ENCODE measurements around the gene DDX18.

The DDX18 gene

GRCh38 chr2:117835990-117836760 is 21.7 kb downstream of the DDX18 start:
- DNase-seq, result peak; percentile 61

DNA sequence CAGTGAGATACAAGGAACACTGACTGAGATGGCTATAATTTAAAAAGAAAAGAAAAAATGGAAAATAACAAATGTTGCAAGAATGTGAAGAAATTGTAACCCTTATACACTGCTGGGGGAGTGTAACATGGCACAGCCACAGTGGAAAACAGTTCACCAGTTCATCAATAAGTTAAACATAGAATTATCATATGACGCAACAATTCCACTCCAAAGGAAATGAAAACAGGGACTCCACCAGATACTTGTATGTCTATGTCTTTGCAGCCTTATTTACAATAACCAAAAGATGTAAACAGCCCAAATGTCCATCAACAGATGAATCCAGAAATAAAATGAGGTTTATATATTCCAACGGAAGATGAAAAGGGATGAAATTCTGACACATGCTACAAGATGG is 30.8 kb downstream of the DDX18 start:
- no peak for DNase-seq

GRCh38 chr2:117850015-117850414 is 35.5 kb downstream of the DDX18 start:
- DNase-seq, result no peak

DNA sequence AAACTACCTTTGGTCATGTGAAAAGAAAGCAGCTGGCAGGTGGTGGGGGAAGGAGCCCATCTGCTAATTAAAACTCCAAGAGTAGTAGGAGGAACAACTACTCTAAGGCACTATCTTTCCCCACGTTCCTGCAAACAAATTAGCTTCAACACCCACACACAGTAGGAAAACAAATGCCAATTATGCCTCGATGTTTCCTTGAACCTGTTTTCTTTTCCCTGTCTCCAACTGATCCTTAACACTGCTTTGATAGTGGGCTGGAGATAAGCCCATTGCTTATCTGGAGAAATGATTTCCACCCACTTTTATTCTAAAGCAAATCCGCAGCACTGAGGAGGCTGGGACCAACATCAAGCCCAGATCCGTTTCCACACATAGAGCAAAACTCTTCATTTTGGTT is 36.0 kb downstream of the DDX18 start:
- no peak for DNase-seq

GRCh38 chr2:117851969-117852368 is 37.5 kb downstream of the DDX18 start:
- DNase-seq, result no peak

GRCh38 chr2:117853316-117853715 is 38.8 kb downstream of the DDX18 start:
- no peak for DNase-seq

- no peak for DNase-seq
Measured at GRCh38 chr2:117853873-117854272, 39.4 kb downstream of the DDX18 start.

DNA sequence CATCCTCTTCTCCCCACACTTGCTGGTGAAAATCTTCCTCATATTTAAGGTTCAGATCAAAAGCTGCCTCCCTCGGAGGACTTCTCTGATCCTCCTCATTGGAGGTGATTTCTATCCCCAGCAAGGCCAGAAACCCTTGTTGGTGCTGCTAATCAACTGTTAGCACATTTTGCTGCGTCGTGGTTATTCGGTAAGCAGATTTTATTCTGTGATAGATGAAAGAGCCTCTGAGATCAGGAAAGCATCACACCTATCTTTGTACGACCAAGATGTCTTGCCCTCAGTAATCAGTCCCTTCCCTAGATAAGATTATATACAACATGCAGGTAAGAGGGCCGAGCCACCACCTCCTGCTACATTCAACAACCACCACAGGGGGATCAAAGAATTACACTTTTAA is 40.1 kb downstream of the DDX18 start:
- DNase-seq, result no peak

GRCh38 chr2:117855886-117856285 is 41.4 kb downstream of the DDX18 start:
- no peak for DNase-seq

DNA sequence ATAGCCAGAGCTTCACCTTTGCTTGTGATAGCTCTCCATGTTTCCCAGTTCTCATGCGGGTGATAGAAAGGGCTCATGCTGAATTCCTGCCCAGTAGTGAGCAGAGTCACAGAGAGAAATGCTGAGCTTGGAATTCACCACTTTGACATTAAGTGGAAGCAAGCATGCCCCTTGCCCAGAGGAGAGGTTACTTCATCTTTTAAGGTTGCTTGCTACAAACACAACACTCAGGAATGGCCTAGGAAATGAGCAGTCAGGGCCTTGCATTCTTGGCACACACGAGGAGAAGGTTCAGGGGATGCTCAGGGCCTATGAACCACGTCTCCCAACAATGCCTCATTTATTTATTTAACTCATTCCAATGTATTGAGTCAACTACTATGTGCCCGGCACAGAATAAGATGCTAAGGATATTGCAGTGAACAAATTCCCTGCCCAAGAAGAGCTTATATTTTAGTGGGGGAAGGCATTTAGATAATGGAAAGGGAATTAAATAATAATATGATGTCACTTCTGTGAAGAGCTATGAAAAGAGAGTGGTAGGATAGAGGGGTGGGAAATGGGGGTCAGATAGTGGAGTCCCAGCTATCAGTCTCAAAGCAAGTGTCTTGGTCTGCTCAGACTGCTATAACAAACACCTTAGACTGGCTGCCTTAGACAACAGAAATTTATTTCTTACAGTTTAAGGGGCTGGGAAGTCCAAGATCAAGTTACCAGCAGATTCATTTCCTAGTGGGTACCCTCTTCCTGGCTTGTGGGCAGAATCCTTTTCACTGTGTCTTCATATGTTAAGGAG is 42.1 kb downstream of the DDX18 start:
- DNase-seq, result no peak

- DNase-seq, result no peak
Measured at GRCh38 chr2:117858336-117858735, 43.8 kb downstream of the DDX18 start.

DNA sequence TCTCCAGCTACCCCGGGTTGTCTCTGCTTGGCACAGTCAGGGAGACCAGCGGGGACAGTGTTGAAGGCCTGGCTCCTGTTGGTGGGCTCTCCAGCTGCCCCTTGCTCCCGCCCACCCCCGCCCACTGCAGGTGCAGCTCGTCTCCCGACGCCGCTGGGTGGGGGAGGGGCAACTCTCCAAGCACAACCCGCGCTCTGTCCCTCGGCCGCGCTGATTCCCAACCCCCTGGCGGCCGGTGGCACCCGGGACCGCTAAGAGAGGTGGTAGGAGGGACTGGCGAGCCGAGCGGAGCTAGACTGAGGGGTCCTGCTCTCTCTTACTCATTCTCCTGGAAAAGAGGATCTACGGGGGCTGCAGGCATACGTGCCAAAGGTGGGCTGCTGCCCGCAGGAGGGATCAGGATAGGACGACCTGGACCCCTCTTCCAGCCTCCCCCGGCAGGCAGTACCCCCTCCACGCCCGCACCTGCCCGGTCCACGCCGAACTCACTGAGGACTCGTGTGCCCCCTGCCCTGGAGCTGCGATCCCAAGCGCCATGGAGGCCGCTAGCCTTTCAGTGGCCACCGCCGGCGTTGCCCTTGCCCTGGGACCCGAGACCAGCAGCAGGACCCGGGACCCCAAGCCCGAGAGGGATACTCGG is 44.5 kb downstream of the DDX18 start:
- DNase-seq, result no peak

GRCh38 chr2:117859532-117859911 is 45.0 kb downstream of the DDX18 start:
- DNase-seq, result no peak

DNA sequence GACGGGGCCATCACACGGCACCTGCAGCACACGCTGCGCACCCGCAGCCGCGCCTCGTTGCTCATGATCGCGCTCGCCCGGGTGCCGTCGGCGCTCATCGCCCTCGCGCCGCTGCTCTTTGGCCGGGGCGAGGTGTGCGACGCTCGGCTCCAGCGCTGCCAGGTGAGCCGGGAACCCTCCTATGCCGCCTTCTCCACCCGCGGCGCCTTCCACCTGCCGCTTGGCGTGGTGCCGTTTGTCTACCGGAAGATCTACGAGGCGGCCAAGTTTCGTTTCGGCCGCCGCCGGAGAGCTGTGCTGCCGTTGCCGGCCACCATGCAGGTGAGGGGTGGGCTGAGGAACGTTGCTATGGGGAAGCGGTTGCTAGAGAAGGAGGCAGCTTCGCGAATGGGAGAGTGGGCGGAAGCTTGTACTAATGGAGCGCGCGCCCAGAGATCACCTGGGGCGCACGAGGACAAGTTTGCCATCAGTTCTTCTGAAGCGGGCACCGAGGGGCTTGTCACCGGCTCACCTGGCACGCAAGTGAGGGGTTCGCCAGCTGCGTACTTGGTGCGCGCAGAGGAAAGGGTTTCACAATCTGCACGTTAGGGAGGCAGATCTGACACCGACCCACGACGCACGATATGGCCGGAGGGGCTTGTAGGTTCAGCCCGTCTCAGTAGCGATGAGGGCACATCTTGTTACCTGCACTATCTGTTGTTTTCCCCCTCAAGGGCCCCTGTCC is 45.6 kb downstream of the DDX18 start:
- DNase-seq, result no peak

GRCh38 chr2:117862459-117862858 is 48.0 kb downstream of the DDX18 start:
- DNase-seq, result no peak

DNA sequence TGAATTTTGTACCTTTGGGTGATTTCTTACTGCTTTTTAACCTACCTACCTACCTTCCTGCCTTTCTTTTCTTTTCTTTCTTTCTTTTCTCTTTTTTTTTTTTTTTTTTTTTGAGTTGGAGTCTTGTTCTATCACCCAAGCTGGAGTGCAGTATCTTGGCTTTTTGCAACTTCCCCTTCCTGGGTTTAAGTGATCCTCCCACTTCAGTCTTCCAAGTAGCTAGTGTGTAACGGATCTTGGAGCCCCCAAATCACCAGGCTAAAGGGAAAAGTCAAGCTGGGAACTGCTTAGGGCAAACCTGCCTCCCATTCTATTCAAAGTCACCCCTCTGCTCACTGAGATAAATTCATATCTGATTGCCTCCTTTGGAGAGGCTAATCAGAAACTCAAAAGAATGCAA is 61.3 kb downstream of the DDX18 start:
- DNase-seq, result no peak

GRCh38 chr2:117879003-117879402 is 64.5 kb downstream of the DDX18 start:
- no peak for DNase-seq

Data from CD4-positive, alpha-beta T cell treated with Interleukin-17A for 4 hours (primary cell).